ENCODE results near the gene SLC6A11.

The SLC6A11 gene

GRCh38 chr3:10985181-10985580 lies 169.2 kb downstream of the SLC6A11 start:
- no peak for DNase-seq

GRCh38 chr3:10986592-10986991 lies 170.6 kb downstream of the SLC6A11 start:
- DNase-seq: no peak

GRCh38 chr3:10988001-10988665 lies 172.1 kb downstream of the SLC6A11 start:
- DNase-seq: no peak

- DNase-seq: no peak
These were observed 173.0 kb downstream of the SLC6A11 start for GRCh38 chr3:10988991-10989484.
